Stomach (tissue), 9 donors: Measurements from ENCODE around the gene NT5DC1. TPM values are rescaled to one million over a fixed set of nuclear protein-coding genes. Genes with fewer than 3 reads are reported as not detected.
"Not testable (repeated sequence)": the region's sequence is repeated elsewhere in the genome, so short reads cannot be mapped to it uniquely, and the experiment has no call there.

Source experiments
- DNase-seq, 2 donors: peaks; one replicate each; pipeline versions ENCODE4 v3.0.0 to v3.0.0-alpha.2; 2013 to 2019
- H3K27ac ChIP-seq, 5 donors: fragments of 200-600 bp in 4 of 5; sonication (generic) in 4 of 5; one replicate each; pipeline ENCODE4 v1.5.1; 2013 to 2019; ENCODE audit warnings: mild to moderate bottlenecking in 1 of 5, moderate library complexity in 1 of 5
- H3K27me3 ChIP-seq, 3 donors: fragments of 200-600 bp; sonication (generic); one replicate each; pipeline ENCODE4 v1.5.1; 2017 to 2019; ENCODE audit warnings: mixed run types in 1 of 3
- H3K36me3 ChIP-seq, 4 donors: fragments of 200-600 bp; sonication (generic); 1 replicate in 3 of 4; 2 replicates in 1 of 4; pipeline ENCODE4 v1.5.1; 2016 to 2019
- H3K4me1 ChIP-seq, 4 donors: fragments of 200-600 bp; sonication (generic); one replicate each; pipeline ENCODE4 v1.5.1; 2016 to 2019
- H3K4me3 ChIP-seq, 4 donors: fragments of 200-600 bp; sonication (generic) in 3 of 4; one replicate each; pipeline ENCODE4 v1.5.1; 2016 to 2019; ENCODE audit warnings: mild to moderate bottlenecking in 1 of 4
- H3K9me3 ChIP-seq, 4 donors: fragments of 200-600 bp; sonication (generic); one replicate each; pipeline ENCODE4 v1.5.1; 2016 to 2019
- EP300 ChIP-seq: sonication (generic); formaldehyde crosslinking; IDR thresholded peaks from one replicate; pipeline ENCODE4 v1.6.1; 2017; ENCODE audit warnings: antibody characterized with exemption
- POLR2A ChIP-seq, 4 donors: fragments of 450-650 bp; IDR thresholded peaks; one replicate each; pipeline ENCODE4 v1.6.1; 2016; ENCODE audit warnings: antibody characterized with exemption in 4 of 4, control low read depth in 2 of 4, mild to moderate bottlenecking in 1 of 4, moderate library complexity in 1 of 4
- POLR2AphosphoS5 ChIP-seq, 3 donors: sonication (generic); formaldehyde crosslinking; IDR thresholded peaks; one replicate each; pipeline ENCODE4 v1.6.1; 2016; ENCODE audit warnings: antibody characterized with exemption in 3 of 3
- WGBS, 5 donors: extraction: QIAGEN DNeasy Blood & Tissue Kit in 3 of 5; methylation state at CpG; one replicate each; pipeline versions ENCODE4 v1.1.5 to v1.1.7; 2013 to 2018; 5-methylcytosine and 5-hydroxymethylcytosine counted together
- intact Hi-C: fragments of 100-400 bp; cut with DNase I; formaldehyde crosslinking; loops from one replicate; pipeline ENCODE4 v1.15.1; 2023; ENCODE audit warnings: low total_unique reads
- polyA plus RNA-seq, 3 donors: library from polyadenylated mRNA; stranded (reverse); fragments of 200-250 nt; gene quantifications; one replicate each; pipeline ENCODE4 v1.2.3, GENCODE V29; 2013
- total RNA-seq, 5 donors: library from RNA; depleted of rRNA; stranded (reverse); fragments of >200 nt; gene quantifications; one replicate each; pipeline versions ENCODE4 v1.1.0 to v1.2.3, GENCODE V29; 2014 to 2016
- TF ChIP-seq, protein P1 (sequence below), 7 experiments: fragments of 450-650 bp in 4 of 7; fragments of 200-600 bp in 3 of 7; sonication (generic) in 3 of 7; IDR thresholded peaks; one replicate each; pipeline ENCODE4 v1.5.1; 2016 to 2019; ENCODE audit warnings: antibody characterized with exemption in 7 of 7, control low read depth in 2 of 7, mild to moderate bottlenecking in 1 of 7
- donor health status: healthy with polysubstance abuse.
- donor health status: Bipolar disorder and iron deficiency.
- donor health status: healthy.

NT5DC1 gene
- total and polyA plus RNA-seq, 8 donors: 8.0 to 136 (median 17.4) TPM

DNA sequence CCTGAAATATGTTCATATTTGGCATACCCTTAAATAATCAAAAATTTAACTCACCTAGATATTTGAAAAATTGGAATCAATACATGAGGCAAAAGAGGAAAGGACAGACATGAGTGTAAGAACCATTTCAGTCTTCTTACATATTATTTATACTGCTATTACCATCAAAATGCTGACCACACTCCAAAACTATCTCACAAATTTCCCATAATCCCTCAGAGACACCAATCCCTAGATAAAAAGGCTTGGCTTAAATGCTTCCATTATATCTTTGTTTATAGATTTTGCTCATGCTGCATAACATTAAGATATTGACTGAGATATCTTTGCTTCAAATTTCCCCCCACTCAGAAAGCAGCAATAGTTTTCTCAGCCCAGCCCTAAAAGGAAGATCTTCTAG is 11.7 kb upstream of the NT5DC1 start:
- no peaks in the 10 kb centered on the region for H3K36me3 ChIP-seq

DNA sequence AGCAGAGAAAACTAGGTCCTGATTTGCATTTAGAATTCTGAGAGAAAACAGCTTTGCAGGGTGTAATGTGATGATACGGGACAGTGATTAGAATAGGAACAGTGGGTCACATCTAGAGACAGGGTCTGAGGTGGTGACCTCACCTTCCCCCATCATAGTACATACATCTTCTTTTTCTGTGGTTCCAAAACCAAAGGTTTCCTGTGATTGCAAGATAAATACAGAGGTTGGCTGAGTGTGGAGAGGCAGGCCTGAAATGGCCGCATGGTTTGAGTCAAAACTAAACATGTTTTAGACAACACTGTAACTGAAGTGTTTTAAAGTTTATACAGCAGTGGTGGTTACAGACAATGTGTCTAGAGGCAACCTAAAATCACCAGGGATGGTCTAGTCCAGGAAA is 10.4 kb upstream of the NT5DC1 start:
- 76 to 90% (median 81%) methylated on average over 2 of the region's 2 CpGs for WGBS, 5 donors
- H3K36me3 ChIP-seq: no peaks in the 10 kb centered on the region
- no peak for DNase-seq
- TF ChIP-seq EP300 (no peak), POLR2AphosphoS5 (IDR thresholded peaks at IDR 0.05) (no peak), POLR2A (IDR thresholded peaks at IDR 0.05) (no peak)
- TF ChIP-seq, protein P1, sequence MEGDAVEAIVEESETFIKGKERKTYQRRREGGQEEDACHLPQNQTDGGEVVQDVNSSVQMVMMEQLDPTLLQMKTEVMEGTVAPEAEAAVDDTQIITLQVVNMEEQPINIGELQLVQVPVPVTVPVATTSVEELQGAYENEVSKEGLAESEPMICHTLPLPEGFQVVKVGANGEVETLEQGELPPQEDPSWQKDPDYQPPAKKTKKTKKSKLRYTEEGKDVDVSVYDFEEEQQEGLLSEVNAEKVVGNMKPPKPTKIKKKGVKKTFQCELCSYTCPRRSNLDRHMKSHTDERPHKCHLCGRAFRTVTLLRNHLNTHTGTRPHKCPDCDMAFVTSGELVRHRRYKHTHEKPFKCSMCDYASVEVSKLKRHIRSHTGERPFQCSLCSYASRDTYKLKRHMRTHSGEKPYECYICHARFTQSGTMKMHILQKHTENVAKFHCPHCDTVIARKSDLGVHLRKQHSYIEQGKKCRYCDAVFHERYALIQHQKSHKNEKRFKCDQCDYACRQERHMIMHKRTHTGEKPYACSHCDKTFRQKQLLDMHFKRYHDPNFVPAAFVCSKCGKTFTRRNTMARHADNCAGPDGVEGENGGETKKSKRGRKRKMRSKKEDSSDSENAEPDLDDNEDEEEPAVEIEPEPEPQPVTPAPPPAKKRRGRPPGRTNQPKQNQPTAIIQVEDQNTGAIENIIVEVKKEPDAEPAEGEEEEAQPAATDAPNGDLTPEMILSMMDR (IDR thresholded peaks at IDR 0.05): no peak
- H3K4me1 ChIP-seq: peaks cover 0 to 12% (median 0%) of the 10 kb centered on the region in 4 donors
- no peaks in the 10 kb centered on the region for H3K27me3 ChIP-seq
- H3K27ac ChIP-seq: no peak overlapping the region
- no peaks in the 10 kb centered on the region for H3K9me3 ChIP-seq
- no peak overlapping the region for H3K4me3 ChIP-seq
- intact Hi-C loops: no loop called here

More for the DNA sequence above, 11.7 kb upstream of the NT5DC1 start:
- no peak for DNase-seq
- no peaks in the 10 kb centered on the region for H3K9me3 ChIP-seq
- no peak overlapping the region for H3K27ac ChIP-seq
- intact Hi-C loops: no loop called here
- H3K4me1 ChIP-seq: peaks cover 0 to 7% (median 0%) of the 10 kb centered on the region in 4 donors
- TF ChIP-seq EP300: no peak
- TF ChIP-seq POLR2AphosphoS5 (IDR thresholded peaks at IDR 0.05): no peak
- no peak for TF ChIP-seq POLR2A (IDR thresholded peaks at IDR 0.05)
- TF ChIP-seq, protein P1 (IDR thresholded peaks at IDR 0.05): no peak
- H3K27me3 ChIP-seq: no peaks in the 10 kb centered on the region
- no peak overlapping the region for H3K4me3 ChIP-seq

DNA sequence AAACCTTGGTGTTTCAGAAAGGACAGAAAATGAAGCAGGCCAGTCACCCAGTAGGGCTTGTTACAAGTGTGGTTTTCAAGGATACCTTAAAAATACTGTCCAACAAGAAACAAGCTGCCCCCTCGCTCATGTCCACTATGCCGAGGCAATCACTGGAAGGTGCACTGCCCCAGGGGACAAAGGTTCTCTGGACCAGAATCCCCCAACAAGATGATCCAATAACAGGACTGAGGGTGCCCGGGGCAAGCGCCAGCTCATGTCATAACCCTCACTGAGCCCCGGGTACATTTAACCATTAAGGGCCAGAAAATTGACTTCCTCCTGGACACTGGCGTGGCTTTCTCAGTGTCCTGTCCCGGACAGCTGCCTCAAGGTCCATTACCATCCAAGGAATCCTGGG is 6.6 kb upstream of the NT5DC1 start:
- 82 to 97% (median 93%) methylated on average over 7 of the region's 7 CpGs for WGBS, 5 donors
- Histone ChIP-seq H3K4me1 (peaks cover 0 to 22% (median under 1%) of the 10 kb centered on the region in 4 donors), H3K27me3 (no peaks in the 10 kb centered on the region), H3K27ac (no peak overlapping the region), H3K4me3 (no peak overlapping the region), H3K36me3 (no peaks in the 10 kb centered on the region), H3K9me3 (peaks cover 0 to 12% (median 10%) of the 10 kb centered on the region in 4 donors)
- no peak for DNase-seq
- intact Hi-C loops: no loop called here
- TF ChIP-seq POLR2A (IDR thresholded peaks at IDR 0.05): no peak
- TF ChIP-seq POLR2AphosphoS5 (IDR thresholded peaks at IDR 0.05): no peak
- no peak for TF ChIP-seq EP300
- TF ChIP-seq, protein P1 (IDR thresholded peaks at IDR 0.05): no peak

DNA sequence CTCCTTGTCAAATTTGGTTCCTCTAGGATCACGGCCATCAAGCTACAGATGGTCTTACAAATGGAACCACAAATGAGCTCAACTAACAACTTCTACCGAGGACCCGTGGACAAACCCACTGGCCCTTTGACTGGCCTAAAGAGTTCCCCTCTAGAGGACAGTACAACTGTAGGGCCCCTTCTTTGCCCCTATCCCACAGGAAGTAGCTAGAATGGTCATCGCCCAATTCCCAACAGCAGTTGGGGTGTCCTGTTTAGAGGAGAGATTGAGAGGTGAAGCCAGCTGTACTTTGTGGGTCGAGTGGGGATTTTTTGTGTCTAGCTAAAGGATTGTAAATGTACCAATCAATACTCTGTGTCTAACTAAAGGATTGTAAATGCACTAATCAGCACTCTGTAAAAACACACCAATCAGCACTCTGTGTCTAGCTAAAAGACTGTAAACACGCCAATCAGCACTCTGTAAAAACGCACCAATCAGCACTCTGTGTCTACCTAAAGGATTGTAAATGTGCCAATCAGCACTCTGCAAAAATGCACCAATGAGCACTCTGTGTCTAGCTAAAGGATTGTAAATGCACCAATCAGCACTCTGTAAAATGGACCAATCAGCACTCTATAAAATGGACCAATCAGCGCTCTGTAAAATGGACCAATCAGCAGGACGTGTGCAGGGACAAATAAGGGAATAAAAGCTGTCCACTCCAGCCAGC is 4.4 kb upstream of the NT5DC1 start:
- intact Hi-C loops: loop anchor here (5.0 kb wide), 1 partner anchor 84 kb away; no protein-coding TSS in a partner anchor
- Histone ChIP-seq H3K9me3 (peaks cover 0 to 12% (median 10%) of the 10 kb centered on the region in 4 donors), H3K4me1 (peaks cover 5 to 35% (median 11%) of the 10 kb centered on the region in 4 donors)
- H3K27ac ChIP-seq, H3K4me3 ChIP-seq, H3K27me3 ChIP-seq, DNase-seq, H3K36me3 ChIP-seq: not testable (repeated sequence)
- 90 to 96% (median 95%) methylated on average over 9 of the region's 9 CpGs for WGBS, 5 donors
